NOMO-1 (cell line): ENCODE measurements around the gene MUC22.

Experiments used
- DNase-seq, 2 experiments: peaks; one replicate each; lab custom pipeline; 2025; ENCODE audit not compliant: unreplicated experiment in 2 of 2; lab: John Stamatoyannopoulos, UW

The MUC22 gene

GRCh38 chr6:31010393-31011060, at the start of gene MUC22:
MUC22 (plus strand) TSS chr6:31010474; CDS start chr6:31010707, 233 bp downstream.
- no peak for DNase-seq

GRCh38 chr6:30960907-30961673, 49.2 kb upstream of the MUC22 start:
- peak; percentile 10 to 49 for DNase-seq

GRCh38 chr6:30962716-30963115, 47.6 kb upstream of the MUC22 start:
- DNase-seq, result no peak

- no peak for DNase-seq
These were observed 46.6 kb upstream of the MUC22 start for GRCh38 chr6:30963641-30964040.

GRCh38 chr6:30964075-30964474, 46.2 kb upstream of the MUC22 start:
- DNase-seq, result no peak

GRCh38 chr6:30965140-30965601, 45.1 kb upstream of the MUC22 start:
- DNase-seq, result no peak

- no peak for DNase-seq
These were observed 44.1 kb upstream of the MUC22 start for GRCh38 chr6:30966154-30966553.

GRCh38 chr6:30969171-30969570, 41.1 kb upstream of the MUC22 start:
- peak; percentile 19 to 22 for DNase-seq

GRCh38 chr6:30970946-30971345, 39.3 kb upstream of the MUC22 start:
- no peak for DNase-seq

GRCh38 chr6:30972816-30973215, 37.5 kb upstream of the MUC22 start:
- DNase-seq, result no peak

- peak in 1 of 2 experiments; percentile 11 for DNase-seq
These were observed 35.6 kb upstream of the MUC22 start for GRCh38 chr6:30974490-30975252.

GRCh38 chr6:30979141-30979540, 31.1 kb upstream of the MUC22 start:
- DNase-seq, result no peak

- DNase-seq, result no peak
These were observed 30.6 kb upstream of the MUC22 start for GRCh38 chr6:30979690-30980089.

- no peak for DNase-seq
These were observed 28.1 kb upstream of the MUC22 start for GRCh38 chr6:30981942-30982772.

GRCh38 chr6:30983439-30983838, 26.8 kb upstream of the MUC22 start, which contains the start of gene MUC21:
MUC21 (plus strand) TSS chr6:30983718; CDS start chr6:30983959, 241 bp downstream.
- no peak for DNase-seq

- no peak for DNase-seq
These were observed 24.8 kb upstream of the MUC22 start for GRCh38 chr6:30985490-30985889.

- no peak for DNase-seq
These were observed 23.0 kb upstream of the MUC22 start for GRCh38 chr6:30987304-30987703.

- no peak for DNase-seq
These were observed 22.0 kb upstream of the MUC22 start for GRCh38 chr6:30988209-30988825.

GRCh38 chr6:30990422-30991086, 19.7 kb upstream of the MUC22 start:
- DNase-seq, result no peak
